ENCODE results near the gene CRB2. TPM values are rescaled to one million over a fixed set of nuclear protein-coding genes. Genes with fewer than 3 reads are reported as not detected.
A peak's percentile ranks its signal among the peaks of the same experiment; 100 is the strongest.

CRB2 gene
- total RNA-seq, 2 donors from 2014 or later = 1.6 to 3.5 TPM

- H3K4me3 ChIP-seq = no peak overlapping the region
- no peak for DNase-seq (ENCODE audit: low spot score)
- no peaks in the 10 kb centered on the region for H3K36me3 ChIP-seq
- H3K27me3 ChIP-seq = no peaks in the 10 kb centered on the region
- peaks cover 0 to 16% of the 10 kb centered on the region in 2 donors for H3K4me1 ChIP-seq
- no peak overlapping the region for H3K27ac ChIP-seq
- no peak for TF ChIP-seq CTCF (IDR thresholded peaks at IDR 0.05)
- H3K9me3 ChIP-seq = no peaks in the 10 kb centered on the region
Measured at GRCh38 chr9:123350590-123351310, 5.2 kb upstream of the CRB2 start.

- DNase-seq (ENCODE audit: low spot score) = no peak
- Histone ChIP-seq H3K4me1 (peaks cover 0 to 16% of the 10 kb centered on the region in 2 donors), H3K36me3 (no peaks in the 10 kb centered on the region), H3K9me3 (no peaks in the 10 kb centered on the region), H3K4me3 (no peak overlapping the region), H3K27me3 (no peaks in the 10 kb centered on the region), H3K27ac (no peak overlapping the region)
- no peak for TF ChIP-seq CTCF (IDR thresholded peaks at IDR 0.05)
Measured at GRCh38 chr9:123353041-123353440, 3.0 kb upstream of the CRB2 start.

GRCh38 chr9:123353984-123354591 lies 1.9 kb upstream of the CRB2 start:
- peaks cover 0 to 16% of the 10 kb centered on the region in 2 donors for H3K4me1 ChIP-seq
- no peak overlapping the region for H3K27ac ChIP-seq
- H3K9me3 ChIP-seq = no peaks in the 10 kb centered on the region
- H3K4me3 ChIP-seq = no peak overlapping the region
- peak; percentile 92 to 95 for TF ChIP-seq CTCF (IDR thresholded peaks at IDR 0.05)
- H3K27me3 ChIP-seq = no peaks in the 10 kb centered on the region
- no peaks in the 10 kb centered on the region for H3K36me3 ChIP-seq
- peak; percentile 65 for DNase-seq (ENCODE audit: low spot score)

- TF ChIP-seq CTCF (IDR thresholded peaks at IDR 0.05) = no peak
- H3K27ac ChIP-seq = no peak overlapping the region
- peaks cover 0 to 16% of the 10 kb centered on the region in 2 donors for H3K4me1 ChIP-seq
- H3K27me3 ChIP-seq = no peaks in the 10 kb centered on the region
- DNase-seq (ENCODE audit: low spot score) = no peak
- no peak overlapping the region for H3K4me3 ChIP-seq
- no peaks in the 10 kb centered on the region for H3K36me3 ChIP-seq
- H3K9me3 ChIP-seq = no peaks in the 10 kb centered on the region
Measured at GRCh38 chr9:123354806-123355508, 1.0 kb upstream of the CRB2 start.

- DNase-seq (ENCODE audit: low spot score) = no peak
- Histone ChIP-seq H3K27me3 (no peaks in the 10 kb centered on the region), H3K27ac (no peak overlapping the region), H3K9me3 (no peaks in the 10 kb centered on the region), H3K36me3 (no peaks in the 10 kb centered on the region), H3K4me3 (no peak overlapping the region), H3K4me1 (peaks cover 0 to 16% of the 10 kb centered on the region in 2 donors)
- TF ChIP-seq CTCF (IDR thresholded peaks at IDR 0.05) = no peak
Measured at GRCh38 chr9:123356851-123357742, 1.1 kb downstream of the CRB2 start.

All from right atrium auricular region (tissue), 2 donors.